HTERT RPE-1 (cell line): ENCODE results near the gene PLVAP.

Experiments
- in situ Hi-C: fragments of 300-500 bp; cut with MboI; formaldehyde crosslinking; loops from 4 replicates; pipeline ENCODE4 v1.14.3; 2020; ENCODE audit warnings: low sequenced_read_pairs

The PLVAP gene

DNA sequence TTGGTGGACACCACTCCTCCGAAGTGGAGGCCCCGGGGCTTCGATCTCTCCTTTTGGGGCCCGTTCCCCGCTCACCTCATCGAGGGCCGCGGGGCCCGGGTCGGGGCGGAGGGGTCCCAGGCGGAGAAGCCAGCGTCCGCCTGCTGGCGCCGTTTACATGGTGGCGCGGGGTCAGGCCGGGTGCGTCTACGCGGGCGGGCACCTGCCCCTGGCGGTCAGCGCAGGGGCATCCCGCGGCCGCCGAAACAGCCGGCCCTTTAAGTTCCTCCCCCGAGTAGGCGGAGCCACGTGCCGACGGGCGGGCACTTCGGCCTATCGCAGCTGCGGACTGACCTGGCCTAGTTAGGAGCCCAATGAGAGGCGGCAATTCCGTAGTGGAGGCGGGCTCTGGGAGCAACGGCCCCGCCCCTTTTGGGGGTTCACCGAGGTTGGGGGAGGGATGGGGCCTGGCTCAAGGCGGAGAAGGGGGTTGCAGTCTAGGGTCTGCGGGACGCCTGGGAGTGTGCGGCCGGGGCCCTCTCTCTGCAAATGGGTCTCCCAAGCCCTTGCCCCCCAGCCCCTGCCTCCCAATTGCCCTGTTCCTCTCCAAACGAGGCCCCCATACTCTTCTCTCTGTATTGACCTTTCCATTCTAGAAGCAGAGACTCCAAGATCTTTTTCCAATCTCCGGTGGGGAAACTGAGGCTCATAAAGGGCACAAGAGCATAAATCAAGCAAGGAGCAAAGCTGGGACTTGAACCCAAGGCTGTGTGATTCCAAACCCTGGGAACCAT is 73.8 kb downstream of the PLVAP start, which contains the start of gene ABHD8:
Gene ABHD8, minus strand, starts transcription at position 259 of the 773 bp plus-strand sequence. CDS start 1,809 bp downstream, outside the sequence.
- in situ Hi-C loops, result no loop called here

DNA sequence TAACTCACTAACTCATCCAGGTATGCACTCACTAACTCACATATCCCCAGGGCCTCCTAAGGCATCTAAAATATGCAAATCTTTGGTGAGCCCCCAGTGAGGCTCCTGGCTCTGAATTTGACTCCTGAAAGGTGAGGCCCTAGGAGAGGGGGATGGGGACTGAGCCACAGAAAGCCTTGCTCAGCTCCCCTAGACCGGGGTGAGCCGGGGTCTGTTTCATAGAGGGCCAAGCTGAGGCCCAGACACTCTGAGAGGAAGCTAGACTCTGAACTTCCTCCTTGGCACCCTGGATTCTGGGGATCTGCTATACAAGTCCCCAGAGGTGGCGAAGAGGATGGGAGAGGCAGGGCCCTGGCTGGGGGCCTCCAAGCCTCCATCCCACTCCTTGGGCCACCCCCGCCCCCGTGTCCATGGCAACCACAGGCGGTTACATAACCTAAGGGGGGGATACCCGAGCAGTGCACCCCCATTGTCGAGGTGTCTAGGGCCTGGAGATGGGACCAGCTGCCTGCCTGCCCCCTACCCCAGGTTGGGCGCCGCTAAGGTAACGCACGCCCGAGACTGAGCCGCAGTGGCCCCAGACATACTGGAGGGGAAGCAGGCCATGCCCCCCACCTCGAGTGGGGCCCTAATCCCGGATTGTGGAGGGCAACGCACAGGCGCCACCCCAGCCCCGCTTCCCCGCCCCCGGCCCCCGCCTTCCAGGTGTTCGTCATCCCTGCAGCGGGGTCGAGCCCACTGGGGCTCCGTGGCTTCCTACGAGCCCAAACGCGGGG is 74.6 kb downstream of the PLVAP start:
- in situ Hi-C loops, result no loop called here
